ENCODE measurements around the gene TLDC2.
A peak's percentile ranks its signal among the peaks of the same experiment; 100 is the strongest.

TLDC2 gene

DNA sequence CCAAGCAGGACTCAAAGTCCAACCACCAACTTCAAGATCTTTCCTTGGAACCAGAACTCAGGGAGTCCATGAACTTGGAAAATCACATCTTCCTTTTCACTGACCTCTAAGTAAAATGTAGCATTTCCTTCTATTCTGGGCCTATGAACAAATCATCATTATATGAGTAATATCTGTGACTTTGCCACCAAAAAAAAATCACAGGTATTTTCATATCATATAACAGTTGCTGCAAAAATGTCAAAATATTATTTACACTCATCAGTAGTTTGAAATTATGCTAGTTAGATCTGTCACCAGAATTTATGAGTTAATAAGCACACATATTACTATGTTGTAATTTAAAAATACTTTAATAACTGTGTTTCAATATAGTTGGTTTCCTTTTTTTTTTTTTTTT, 27.3 kb upstream of the TLDC2 start:
- Histone ChIP-seq H3K4me1 (peaks cover 8 to 88% (median 75%) of the 10 kb centered on the region in 4 donors), H3K27me3 (no peaks in the 10 kb centered on the region), H3K4me3 (no peak overlapping the region), H3K9me3 (no peaks in the 10 kb centered on the region), H3K36me3 (no peaks in the 10 kb centered on the region), H3K27ac (peak overlapping the region; percentile 89 to 96)
- TF ChIP-seq, protein P1, sequence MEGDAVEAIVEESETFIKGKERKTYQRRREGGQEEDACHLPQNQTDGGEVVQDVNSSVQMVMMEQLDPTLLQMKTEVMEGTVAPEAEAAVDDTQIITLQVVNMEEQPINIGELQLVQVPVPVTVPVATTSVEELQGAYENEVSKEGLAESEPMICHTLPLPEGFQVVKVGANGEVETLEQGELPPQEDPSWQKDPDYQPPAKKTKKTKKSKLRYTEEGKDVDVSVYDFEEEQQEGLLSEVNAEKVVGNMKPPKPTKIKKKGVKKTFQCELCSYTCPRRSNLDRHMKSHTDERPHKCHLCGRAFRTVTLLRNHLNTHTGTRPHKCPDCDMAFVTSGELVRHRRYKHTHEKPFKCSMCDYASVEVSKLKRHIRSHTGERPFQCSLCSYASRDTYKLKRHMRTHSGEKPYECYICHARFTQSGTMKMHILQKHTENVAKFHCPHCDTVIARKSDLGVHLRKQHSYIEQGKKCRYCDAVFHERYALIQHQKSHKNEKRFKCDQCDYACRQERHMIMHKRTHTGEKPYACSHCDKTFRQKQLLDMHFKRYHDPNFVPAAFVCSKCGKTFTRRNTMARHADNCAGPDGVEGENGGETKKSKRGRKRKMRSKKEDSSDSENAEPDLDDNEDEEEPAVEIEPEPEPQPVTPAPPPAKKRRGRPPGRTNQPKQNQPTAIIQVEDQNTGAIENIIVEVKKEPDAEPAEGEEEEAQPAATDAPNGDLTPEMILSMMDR (IDR thresholded peaks at IDR 0.05): no peak
- intact Hi-C loops (cut with DNase I; ENCODE audit: low total_unique reads): no loop called here
- no peak for DNase-seq

DNA sequence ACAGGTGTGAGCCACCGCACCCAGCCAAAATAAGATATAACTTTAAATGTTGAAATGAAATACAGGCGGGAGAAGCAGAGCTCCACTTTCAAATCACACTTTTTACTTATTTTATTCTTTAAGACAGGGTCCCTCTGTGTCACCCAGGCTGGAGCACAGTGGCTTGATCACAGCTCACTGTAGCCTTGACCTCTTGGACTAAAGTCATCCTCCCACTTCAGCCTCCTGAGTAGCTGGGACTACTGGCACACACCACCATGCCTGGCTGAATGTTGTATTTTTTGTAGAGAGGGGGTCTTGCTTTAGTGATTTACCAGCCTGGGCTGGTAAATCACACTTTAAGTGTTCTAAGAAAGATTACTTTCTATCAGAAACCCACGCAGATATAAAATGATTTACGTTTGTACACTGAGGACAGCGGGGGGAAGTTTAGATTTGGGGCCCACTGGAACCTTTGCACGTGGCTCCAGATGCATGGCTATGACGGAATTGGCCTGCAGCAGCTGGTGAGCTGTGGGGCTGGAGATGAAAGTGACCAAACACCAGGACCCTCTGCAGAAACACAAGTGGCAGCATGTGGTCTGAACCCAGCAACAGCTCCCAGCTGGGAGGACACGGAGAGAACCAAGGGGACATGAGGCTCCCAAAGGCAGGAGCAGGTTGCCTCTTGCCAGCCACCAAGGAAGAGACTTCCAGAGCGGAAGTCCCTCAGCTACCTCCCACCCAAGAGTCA, 26.4 kb upstream of the TLDC2 start:
- no peak overlapping the region for H3K4me3 ChIP-seq
- intact Hi-C loops (cut with DNase I; ENCODE audit: low total_unique reads): no loop called here
- TF ChIP-seq, protein P1 (IDR thresholded peaks at IDR 0.05): no peak
- no peak for DNase-seq
- H3K4me1 ChIP-seq: peaks cover 8 to 88% (median 79%) of the 10 kb centered on the region in 4 donors
- H3K9me3 ChIP-seq: no peaks in the 10 kb centered on the region
- H3K27me3 ChIP-seq: no peaks in the 10 kb centered on the region
- H3K27ac ChIP-seq: peak overlapping the region; percentile 89 to 96
- H3K36me3 ChIP-seq: no peaks in the 10 kb centered on the region

- peaks cover 8 to 88% (median 79%) of the 10 kb centered on the region in 4 donors for H3K4me1 ChIP-seq
- peak overlapping the region; percentile 89 to 96 for H3K27ac ChIP-seq
Measured at GRCh38 chr20:36850759-36851158, 25.2 kb upstream of the TLDC2 start.

GRCh38 chr20:36851490-36851889, 24.4 kb upstream of the TLDC2 start:
- no peak for DNase-seq
- peak overlapping the region; percentile 89 to 96 for H3K27ac ChIP-seq
- H3K27me3 ChIP-seq: no peaks in the 10 kb centered on the region
- TF ChIP-seq, protein P1 (IDR thresholded peaks at IDR 0.05): no peak
- intact Hi-C loops (cut with DNase I; ENCODE audit: low total_unique reads): no loop called here
- no peaks in the 10 kb centered on the region for H3K36me3 ChIP-seq
- peak overlapping the region; percentile 24 to 32 for H3K4me3 ChIP-seq
- peaks cover 8 to 88% (median 79%) of the 10 kb centered on the region in 4 donors for H3K4me1 ChIP-seq
- H3K9me3 ChIP-seq: no peaks in the 10 kb centered on the region

More at GRCh38 chr20:36850759-36851158, 25.2 kb upstream of the TLDC2 start:
- no peaks in the 10 kb centered on the region for H3K36me3 ChIP-seq
- no peak for DNase-seq
- no peaks in the 10 kb centered on the region for H3K27me3 ChIP-seq
- no peaks in the 10 kb centered on the region for H3K9me3 ChIP-seq
- H3K4me3 ChIP-seq: no peak overlapping the region
- TF ChIP-seq, protein P1 (IDR thresholded peaks at IDR 0.05): no peak
- intact Hi-C loops (cut with DNase I; ENCODE audit: low total_unique reads): no loop called here

- intact Hi-C loops (cut with DNase I; ENCODE audit: low total_unique reads): no loop called here
- no peaks in the 10 kb centered on the region for H3K9me3 ChIP-seq
- H3K27me3 ChIP-seq: no peaks in the 10 kb centered on the region
- TF ChIP-seq, protein P1 (IDR thresholded peaks at IDR 0.05): no peak
- H3K4me1 ChIP-seq: peaks cover 8 to 90% (median 79%) of the 10 kb centered on the region in 4 donors
- DNase-seq: peak in 1 of 2 donors; percentile 86
- H3K27ac ChIP-seq: peak overlapping the region; percentile 89 to 96
- H3K4me3 ChIP-seq: peak overlapping the region; percentile 24 to 32
- H3K36me3 ChIP-seq: no peaks in the 10 kb centered on the region
Measured at GRCh38 chr20:36852187-36852586, 23.8 kb upstream of the TLDC2 start.
